MM.1S (cell line): ENCODE measurements around the gene FMNL1.

Experiments
- DNase-seq: peaks from one replicate; pipeline ENCODE4 v3.0.0-alpha.2; 2015
- H2AFZ ChIP-seq: fragments of 300-600 bp; sonication (generic); 2 replicates; pipeline ENCODE4 v1.6.0; 2016; ENCODE audit warnings: antibody characterized with exemption, low read length
- H3F3A ChIP-seq: fragments of 300-600 bp; sonication (generic); 2 replicates; pipeline ENCODE4 v1.6.1; 2016; ENCODE audit warnings: mild to moderate bottlenecking, antibody characterized with exemption, low read length, moderate library complexity, mixed read lengths; ENCODE audit not compliant: insufficient read depth
- H3K27ac ChIP-seq: fragments of 300-600 bp; sonication (generic); 2 replicates; pipeline ENCODE4 v1.5.1; 2016; ENCODE audit warnings: mild to moderate bottlenecking, low read length
- H3K27me3 ChIP-seq: fragments of 300-600 bp; sonication (generic); replicated peaks from 2 replicates; pipeline ENCODE4 v1.6.0; 2016; ENCODE audit warnings: low read length; ENCODE audit not compliant: insufficient read depth
- H3K36me3 ChIP-seq: fragments of 300-600 bp; sonication (generic); replicated peaks from 2 replicates; pipeline ENCODE4 v1.6.1; 2016; ENCODE audit warnings: mild to moderate bottlenecking, low read length, mixed read lengths; ENCODE audit not compliant: insufficient read depth
- H3K4me1 ChIP-seq: fragments of 300-600 bp; sonication (generic); 2 replicates; pipeline ENCODE4 v1.6.1; 2016; ENCODE audit warnings: low read length, mixed read lengths
- H3K4me2 ChIP-seq: fragments of 300-600 bp; sonication (generic); 2 replicates; pipeline ENCODE4 v1.6.0; 2016; ENCODE audit warnings: low read depth, low read length
- H3K4me3 ChIP-seq: fragments of 300-600 bp; sonication (generic); 2 replicates; pipeline ENCODE4 v1.5.1; 2016; ENCODE audit warnings: low read length, mixed read lengths
- H3K79me2 ChIP-seq: fragments of 300-600 bp; sonication (generic); 2 replicates; pipeline ENCODE4 v1.6.1; 2016; ENCODE audit warnings: mixed run types, low read length, mixed read lengths
- H3K9ac ChIP-seq: fragments of 300-600 bp; sonication (generic); 2 replicates; pipeline ENCODE4 v1.6.1; 2016; ENCODE audit warnings: low read length, mixed read lengths
- H3K9me2 ChIP-seq: fragments of 300-600 bp; sonication (generic); replicated peaks from 2 replicates; pipeline ENCODE4 v1.6.1; 2016; ENCODE audit warnings: mild to moderate bottlenecking, low read length, mixed read lengths; ENCODE audit not compliant: insufficient read depth
- H3K9me3 ChIP-seq: fragments of 300-600 bp; sonication (generic); replicated peaks from 2 replicates; pipeline ENCODE4 v1.6.1; 2016; ENCODE audit warnings: mild to moderate bottlenecking, low read length, mixed read lengths; ENCODE audit not compliant: insufficient read depth
- H4K20me1 ChIP-seq: fragments of 300-600 bp; sonication (generic); 2 replicates; pipeline ENCODE4 v1.6.1; 2016; ENCODE audit warnings: mild to moderate bottlenecking, low read length, moderate library complexity, mixed read lengths; ENCODE audit not compliant: insufficient read depth
- CTCF ChIP-seq: fragments of 300-600 bp; sonication (generic); IDR thresholded peaks from 2 replicates; pipeline ENCODE4 v1.5.1; 2016; ENCODE audit warnings: antibody characterized with exemption, low read length, mixed read lengths
- EZH2 ChIP-seq: fragments of 300-600 bp; sonication (generic); optimal IDR thresholded peaks from 2 replicates; pipeline ENCODE3; 2017; ENCODE audit warnings: low read depth, mild to moderate bottlenecking, antibody characterized with exemption, low read length, mixed read lengths
- EZH2phosphoT487 ChIP-seq: fragments of 300-600 bp; sonication (generic); IDR thresholded peaks from 2 replicates; pipeline ENCODE4 v1.6.1; 2018; ENCODE audit warnings: antibody characterized with exemption, low read length

FMNL1 gene

GRCh38 chr17:45195424-45195823 is 26.3 kb upstream of the FMNL1 start:
- H3K27ac ChIP-seq, result no peak overlapping the region
- TF ChIP-seq EZH2 (no peak), CTCF (no peak), EZH2phosphoT487 (no peak)

GRCh38 chr17:45197108-45197507 is 24.6 kb upstream of the FMNL1 start:
- H3K79me2 ChIP-seq, result no peaks in the 10 kb centered on the region
- no peak for DNase-seq
- no peaks in the 10 kb centered on the region for H3K4me1 ChIP-seq
- no peaks in the 10 kb centered on the region for H3K9me2 ChIP-seq
- no peak for TF ChIP-seq EZH2phosphoT487
- TF ChIP-seq EZH2, result no peak
- no peak for TF ChIP-seq CTCF
- no peak overlapping the region for H3K4me2 ChIP-seq
- H2AFZ ChIP-seq, result no peak overlapping the region
- H3K36me3 ChIP-seq, result no peaks in the 10 kb centered on the region
- H3F3A ChIP-seq, result peaks cover 3% of the 10 kb centered on the region; the same call in 1 of the 2 replicates
- H3K27ac ChIP-seq, result no peak overlapping the region
- H3K9ac ChIP-seq, result no peak overlapping the region
- no peak overlapping the region for H3K4me3 ChIP-seq
- no peaks in the 10 kb centered on the region for H3K27me3 ChIP-seq
- no peaks in the 10 kb centered on the region for H4K20me1 ChIP-seq
- no peaks in the 10 kb centered on the region for H3K9me3 ChIP-seq

More at GRCh38 chr17:45195424-45195823, 26.3 kb upstream of the FMNL1 start:
- Histone ChIP-seq H4K20me1 (no peaks in the 10 kb centered on the region), H3K9me3 (no peaks in the 10 kb centered on the region), H2AFZ (no peak overlapping the region), H3K9ac (no peak overlapping the region), H3K27me3 (no peaks in the 10 kb centered on the region), H3K4me3 (no peak overlapping the region), H3K79me2 (no peaks in the 10 kb centered on the region), H3K4me1 (no peaks in the 10 kb centered on the region), H3K9me2 (no peaks in the 10 kb centered on the region), H3K36me3 (no peaks in the 10 kb centered on the region), H3F3A (peaks cover 3% of the 10 kb centered on the region; the same call in 1 of the 2 replicates), H3K4me2 (no peak overlapping the region)
- DNase-seq, result no peak

GRCh38 chr17:45197555-45198334 is 23.9 kb upstream of the FMNL1 start:
- no peaks in the 10 kb centered on the region for H3K79me2 ChIP-seq
- peak overlapping the region; percentile 46; the same call in 1 of the 2 replicates for H2AFZ ChIP-seq
- TF ChIP-seq EZH2phosphoT487 (no peak), CTCF (peak; percentile 99)
- H3K4me3 ChIP-seq, result no peak overlapping the region
- peak; percentile 88 for DNase-seq
- H3K9ac ChIP-seq, result no peak overlapping the region
- no peaks in the 10 kb centered on the region for H3K9me3 ChIP-seq
- no peaks in the 10 kb centered on the region for H3K4me1 ChIP-seq
- H4K20me1 ChIP-seq, result no peaks in the 10 kb centered on the region
- no peak overlapping the region for H3K4me2 ChIP-seq
- H3K36me3 ChIP-seq, result no peaks in the 10 kb centered on the region
- no peaks in the 10 kb centered on the region for H3K9me2 ChIP-seq
- peaks cover 3% of the 10 kb centered on the region; the same call in 1 of the 2 replicates for H3F3A ChIP-seq
- H3K27ac ChIP-seq, result no peak overlapping the region
- H3K27me3 ChIP-seq, result no peaks in the 10 kb centered on the region
